Adrenal gland (tissue), 12 donors: ENCODE results near the gene DIP2A. TPM values are rescaled to one million over a fixed set of nuclear protein-coding genes. Genes with fewer than 3 reads are reported as not detected.

Experiments used
- DNase-seq, 7 donors: peaks; one replicate each; pipeline ENCODE4 v3.0.0-alpha.2; 2019 to 2020
- H3K27ac ChIP-seq, 5 donors: fragments of 200-600 bp; sonication (generic) in 4 of 5; 1 replicate in 3 of 5; 2 replicates in 2 of 5; pipeline versions ENCODE4 v1.5.1 to v1.8.0; 2016 to 2020; ENCODE audit warnings: mild to moderate bottlenecking in 1 of 5
- H3K27me3 ChIP-seq: fragments of 200-600 bp; 2 replicates; pipeline ENCODE4 v1.8.0; 2021
- H3K36me3 ChIP-seq, 2 donors: fragments of 200-600 bp; replicated peaks in 1 of 2; 1 replicate in 1 of 2; 2 replicates in 1 of 2; pipeline versions ENCODE4 v1.5.1 to v1.8.0; 2018 to 2022
- H3K4me1 ChIP-seq, 2 donors: fragments of 200-600 bp; replicated peaks in 1 of 2; 1 replicate in 1 of 2; 2 replicates in 1 of 2; pipeline versions ENCODE4 v1.5.1 to v1.8.0; 2018 to 2021
- H3K4me3 ChIP-seq, 4 donors: fragments of 200-600 bp; sonication (generic) in 3 of 4; one replicate each; pipeline ENCODE4 v1.5.1; 2016 to 2018
- H3K9me3 ChIP-seq, 3 donors: fragments of 200-600 bp; sonication (generic) in 1 of 3; replicated peaks in 1 of 3; 1 replicate in 2 of 3; 2 replicates in 1 of 3; pipeline versions ENCODE4 v1.5.1 to v1.8.0; 2016 to 2021
- CTCF ChIP-seq, 6 experiments: fragments of 450-650 bp in 4 of 6; fragments of 200-600 bp in 2 of 6; sonication (generic) in 1 of 6; IDR thresholded peaks; 1 replicate in 5 of 6; 2 replicates in 1 of 6; pipeline versions ENCODE4 v1.5.1 to v1.8.0; 2016 to 2021; ENCODE audit warnings: antibody characterized with exemption in 6 of 6, mild to moderate bottlenecking in 2 of 6, moderate library complexity in 1 of 6
- POLR2A ChIP-seq, 2 donors: fragments of 450-650 bp; IDR thresholded peaks; one replicate each; pipeline ENCODE4 v1.6.1; 2017; ENCODE audit warnings: antibody characterized with exemption in 2 of 2, mild to moderate bottlenecking in 2 of 2, moderate library complexity in 1 of 2
- WGBS, 4 donors: extraction: QIAGEN DNeasy Blood & Tissue Kit in 2 of 4; methylation state at CpG; one replicate each; pipeline versions ENCODE4 v1.1.5 to v1.1.7; 2013 to 2017; 5-methylcytosine and 5-hydroxymethylcytosine counted together
- intact Hi-C, 2 donors: fragments of 100-400 bp; cut with DNase I; formaldehyde crosslinking; loops; one replicate each; pipeline versions ENCODE4 v1.14.1 to v1.15.0; 2022 to 2023
- polyA plus RNA-seq, 3 donors: library from polyadenylated mRNA; stranded (reverse); fragments of 200-250 nt in 2 of 3; fragments of 350-450 nt in 1 of 3; fragmentation: Illumina TruSeq in 1 of 3; extraction: RNeasy Lipid Tissue Mini Kit (QIAGEN cat#74804) in 1 of 3; gene quantifications; one replicate each; pipeline ENCODE4 v1.2.3, GENCODE V29; 2013 to 2014
- total RNA-seq, 9 donors: library from RNA; depleted of rRNA in 4 of 9; stranded (reverse); fragments of >200 nt in 4 of 9; fragments of 120-200 nt in 1 of 9; fragmentation: NEBNext Ultra II Directional in 1 of 9; extraction: Animal tissue kit (Norgen Biotek cat#: 25700) in 1 of 9; gene quantifications; one replicate each; pipeline versions ENCODE4 v1.1.0 to v1.2.4, GENCODE V29; 2013 to 2023
- donor health status: healthy with polysubstance abuse.
- donor health status: Bipolar disorder and iron deficiency.
- donor health status: DM: yes; HTN: yes; CAD: no.
- donor health status: DM: no; HTN: no; CAD: no.
- donor health status: DM: no; HTN: no; CAD: no.
- donor health status: DM: yes; HTN: yes; CAD: no.

Gene DIP2A
- total and polyA plus RNA-seq, 12 donors: 22.0 to 61.7 (median 35.4) TPM

- Histone ChIP-seq H3K4me1 (peaks cover 0 to 5% of the 10 kb centered on the region in 2 donors), H3K27ac (no peak overlapping the region), H3K36me3 (peaks cover 0 to 56% of the 10 kb centered on the region in 2 donors), H3K4me3 (no peak overlapping the region), H3K9me3 (no peaks in the 10 kb centered on the region), H3K27me3 (no peaks in the 10 kb centered on the region)
- TF ChIP-seq POLR2A (IDR thresholded peaks at IDR 0.05): no peak
- no peak for TF ChIP-seq CTCF (IDR thresholded peaks at IDR 0.05)
- DNase-seq: peak in 1 of 7 donors; percentile 48
- 91 to 96% (median 94%) methylated on average over 7 to 30 of the region's 30 CpGs for WGBS, 4 donors
- intact Hi-C loops: no loop called here
Measured at GRCh38 chr21:46554431-46555224, 95.9 kb downstream of the DIP2A start.

GRCh38 chr21:46555225-46555617 lies 96.5 kb downstream of the DIP2A start:
- DNase-seq: peak in 2 of 7 donors; percentile 16 to 42
- Histone ChIP-seq H3K27ac (no peak overlapping the region), H3K9me3 (no peaks in the 10 kb centered on the region), H3K4me3 (no peak overlapping the region), H3K36me3 (peaks cover 0 to 50% of the 10 kb centered on the region in 2 donors), H3K4me1 (peaks cover 0 to 8% of the 10 kb centered on the region in 2 donors), H3K27me3 (no peaks in the 10 kb centered on the region)
- 89 to 94% (median 91%) methylated on average over 2 to 9 of the region's 9 CpGs for WGBS, 4 donors
- TF ChIP-seq POLR2A (IDR thresholded peaks at IDR 0.05): no peak
- no peak for TF ChIP-seq CTCF (IDR thresholded peaks at IDR 0.05)
- intact Hi-C loops: no loop called here

GRCh38 chr21:46555678-46556077 lies 97.0 kb downstream of the DIP2A start:
- no peaks in the 10 kb centered on the region for H3K27me3 ChIP-seq
- TF ChIP-seq POLR2A (IDR thresholded peaks at IDR 0.05): no peak
- TF ChIP-seq CTCF (IDR thresholded peaks at IDR 0.05): no peak
- no peaks in the 10 kb centered on the region for H3K9me3 ChIP-seq
- H3K36me3 ChIP-seq: peaks cover 0 to 49% of the 10 kb centered on the region in 2 donors
- H3K4me1 ChIP-seq: peaks cover 0 to 8% of the 10 kb centered on the region in 2 donors
- WGBS, 4 donors: 90 to 94% (median 93%) methylated on average over 16 of the region's 16 CpGs
- intact Hi-C loops: no loop called here
- peak in 1 of 7 donors; percentile 41 for DNase-seq
- H3K4me3 ChIP-seq: no peak overlapping the region
- H3K27ac ChIP-seq: no peak overlapping the region

GRCh38 chr21:46556802-46557201 lies 98.1 kb downstream of the DIP2A start:
- WGBS, 4 donors: 93 to 95% (median 95%) methylated on average over 13 of the region's 13 CpGs
- TF ChIP-seq CTCF (IDR thresholded peaks at IDR 0.05) (no peak), POLR2A (IDR thresholded peaks at IDR 0.05) (no peak)
- Histone ChIP-seq H3K36me3 (peaks cover 0 to 55% of the 10 kb centered on the region in 2 donors), H3K27me3 (no peaks in the 10 kb centered on the region), H3K9me3 (no peaks in the 10 kb centered on the region), H3K27ac (no peak overlapping the region), H3K4me3 (no peak overlapping the region), H3K4me1 (peaks cover 0 to 8% of the 10 kb centered on the region in 2 donors)
- peak in 1 of 7 donors; percentile 39 for DNase-seq
- intact Hi-C loops: no loop called here
